Measurements from ENCODE around the gene PDE9A. TPM values are rescaled to one million over a fixed set of nuclear protein-coding genes. Genes with fewer than 3 reads are reported as not detected.

The PDE9A gene
- total RNA-seq, 1 experiment from 2014 or later: 44.8 TPM

- ChIA-PET POLR2A (no interaction called here), CTCF (interaction anchor here (2.0 to 2.8 kb wide), 2 partner anchors 15 to 112 kb away, joined by 5 to 12 read pairs; no protein-coding TSS in a partner anchor)
- H3K4me1 Mint-ChIP-seq: peaks cover 31% of the 10 kb centered on the region
- H3K9me3 Mint-ChIP-seq: peaks cover 8% of the 10 kb centered on the region
- no peak overlapping the region for H3K27ac Mint-ChIP-seq
- no peaks in the 10 kb centered on the region for H3K27me3 Mint-ChIP-seq (ENCODE audit: low read depth)
- H3K36me3 Mint-ChIP-seq: peaks cover 33% of the 10 kb centered on the region
- ATAC-seq (no peak), DNase-seq (ENCODE audit: low spot score) (no peak)
- TF ChIP-seq JAZF1 (CRISPR knock-in tag; IDR thresholded peaks at IDR 0.05) (no peak), ZNF281 (CRISPR knock-in tag; IDR thresholded peaks at IDR 0.05) (no peak), MLX (CRISPR knock-in tag; IDR thresholded peaks at IDR 0.05) (no peak), HMGA2 (CRISPR knock-in tag; IDR thresholded peaks at IDR 0.05) (no peak), USF2 (CRISPR knock-in tag; IDR thresholded peaks at IDR 0.05) (no peak), ATF6 (CRISPR knock-in tag; IDR thresholded peaks at IDR 0.05) (no peak), NR1H2 (CRISPR knock-in tag; IDR thresholded peaks at IDR 0.05) (no peak), ZNF121 (CRISPR knock-in tag; IDR thresholded peaks at IDR 0.05) (no peak), JUN (CRISPR knock-in tag; IDR thresholded peaks at IDR 0.05) (no peak), IRF1 (CRISPR knock-in tag; IDR thresholded peaks at IDR 0.05) (no peak), ZNF416 (CRISPR knock-in tag; IDR thresholded peaks at IDR 0.05) (no peak), ZBTB21 (CRISPR knock-in tag; IDR thresholded peaks at IDR 0.05; ENCODE audit: borderline replicate concordance) (no peak), SOX15 (CRISPR knock-in tag; IDR thresholded peaks at IDR 0.05) (no peak), CREM (CRISPR knock-in tag; IDR thresholded peaks at IDR 0.05) (no peak), E2F5 (CRISPR knock-in tag; IDR thresholded peaks at IDR 0.05) (no peak)
- no peak overlapping the region for H3K4me3 Mint-ChIP-seq
Observed at GRCh38 chr21:42705346-42705745, 51.9 kb downstream of the PDE9A start.

- Mint-ChIP-seq H3K9me3 (peaks cover 8% of the 10 kb centered on the region), H3K27me3 (ENCODE audit: low read depth) (no peaks in the 10 kb centered on the region), H3K4me1 (peaks cover 31% of the 10 kb centered on the region), H3K27ac (no peak overlapping the region), H3K36me3 (peaks cover 31% of the 10 kb centered on the region), H3K4me3 (no peak overlapping the region)
- no peak for DNase-seq (ENCODE audit: low spot score)
- ChIA-PET POLR2A (no interaction called here), CTCF (interaction anchor here (1.1 to 2.8 kb wide), 3 partner anchors 15 to 112 kb away, joined by 3 to 12 read pairs (median 5); no protein-coding TSS in a partner anchor)
- ATAC-seq: no peak
- no peak for TF ChIP-seq ZNF138 (CRISPR knock-in tag; conservative IDR thresholded peaks at IDR 0.05)
- TF ChIP-seq ZBTB21 (CRISPR knock-in tag; IDR thresholded peaks at IDR 0.05; ENCODE audit: borderline replicate concordance): no peak
- no peak for TF ChIP-seq OVOL2 (CRISPR knock-in tag; IDR thresholded peaks at IDR 0.05; ENCODE audit: borderline replicate concordance)
- no peak for TF ChIP-seq USF2 (CRISPR knock-in tag; IDR thresholded peaks at IDR 0.05)
- TF ChIP-seq CDX4 (CRISPR knock-in tag; IDR thresholded peaks at IDR 0.05; ENCODE audit: borderline replicate concordance): no peak
- TF ChIP-seq RORB (CRISPR knock-in tag; IDR thresholded peaks at IDR 0.05): no peak
- no peak for TF ChIP-seq IRF2 (CRISPR knock-in tag; IDR thresholded peaks at IDR 0.05; ENCODE audit: borderline replicate concordance, low read depth)
- TF ChIP-seq ZNF532 (CRISPR knock-in tag; IDR thresholded peaks at IDR 0.05; ENCODE audit: borderline replicate concordance): no peak
Observed at GRCh38 chr21:42705746-42706374, 52.4 kb downstream of the PDE9A start.

All from WTC11 (cell line).